Uterus (tissue), 4 donors: Measurements from ENCODE around the gene SYNGR1. TPM values are rescaled to one million over a fixed set of nuclear protein-coding genes. Genes with fewer than 3 reads are reported as not detected.
"Not testable (repeated sequence)": the region's sequence is repeated elsewhere in the genome, so short reads cannot be mapped to it uniquely, and the experiment has no call there.

Source experiments
- DNase-seq, 2 donors: peaks; one replicate each; pipeline ENCODE4 v3.0.0-alpha.2; 2019 to 2020
- H3K27ac ChIP-seq, 2 donors: fragments of 200-600 bp; sonication (generic); 1 replicate in 1 of 2; 2 replicates in 1 of 2; pipeline ENCODE4 v1.5.1; 2016 to 2018
- H3K27me3 ChIP-seq, 2 donors: fragments of 200-600 bp; sonication (generic); one replicate each; pipeline ENCODE4 v1.5.1; 2018 to 2019; ENCODE audit warnings: control low read depth in 1 of 2
- H3K36me3 ChIP-seq, 2 donors: fragments of 200-600 bp; sonication (generic); one replicate each; pipeline ENCODE4 v1.5.1; 2019; ENCODE audit warnings: control low read depth in 1 of 2
- H3K4me1 ChIP-seq, 2 donors: fragments of 200-600 bp; sonication (generic); one replicate each; pipeline ENCODE4 v1.5.1; 2018 to 2019; ENCODE audit warnings: control low read depth in 1 of 2
- H3K4me3 ChIP-seq, 2 donors: fragments of 200-600 bp; sonication (generic); 1 replicate in 1 of 2; 2 replicates in 1 of 2; pipeline ENCODE4 v1.5.1; 2018 to 2019; ENCODE audit warnings: mild to moderate bottlenecking in 1 of 2
- H3K9me3 ChIP-seq, 2 donors: fragments of 200-600 bp; sonication (generic); one replicate each; pipeline ENCODE4 v1.5.1; 2019; ENCODE audit warnings: control low read depth in 1 of 2
- POLR2A ChIP-seq, 2 donors: fragments of 450-650 bp; IDR thresholded peaks; one replicate each; pipeline ENCODE4 v1.6.1; 2016; ENCODE audit warnings: antibody characterized with exemption in 2 of 2, mild to moderate bottlenecking in 1 of 2, moderate library complexity in 1 of 2
- intact Hi-C: fragments of 100-400 bp; cut with DNase I; formaldehyde crosslinking; loops from one replicate; pipeline ENCODE4 v1.15.1; 2023; ENCODE audit warnings: low total_unique reads
- total RNA-seq, 4 donors: library from RNA; depleted of rRNA in 3 of 4; stranded (reverse); fragments of >200 nt in 3 of 4; gene quantifications; one replicate each; pipeline versions ENCODE4 v1.1.0 to v1.2.4, GENCODE V29; 2014 to 2023
- TF ChIP-seq, protein P1 (sequence below), 4 experiments: fragments of 200-600 bp in 2 of 4; fragments of 450-650 bp in 2 of 4; sonication (generic) in 2 of 4; IDR thresholded peaks; one replicate each; pipeline ENCODE4 v1.5.1; 2016 to 2019; ENCODE audit warnings: antibody characterized with exemption in 4 of 4, mild to moderate bottlenecking in 2 of 4, moderate library complexity in 1 of 4
- donor health status: DM: yes; HTN: yes; CAD: no.

SYNGR1 gene
- total RNA-seq, 4 donors from 2014 or later, result 12.9 to 57.9 (median 35.4) TPM

DNA sequence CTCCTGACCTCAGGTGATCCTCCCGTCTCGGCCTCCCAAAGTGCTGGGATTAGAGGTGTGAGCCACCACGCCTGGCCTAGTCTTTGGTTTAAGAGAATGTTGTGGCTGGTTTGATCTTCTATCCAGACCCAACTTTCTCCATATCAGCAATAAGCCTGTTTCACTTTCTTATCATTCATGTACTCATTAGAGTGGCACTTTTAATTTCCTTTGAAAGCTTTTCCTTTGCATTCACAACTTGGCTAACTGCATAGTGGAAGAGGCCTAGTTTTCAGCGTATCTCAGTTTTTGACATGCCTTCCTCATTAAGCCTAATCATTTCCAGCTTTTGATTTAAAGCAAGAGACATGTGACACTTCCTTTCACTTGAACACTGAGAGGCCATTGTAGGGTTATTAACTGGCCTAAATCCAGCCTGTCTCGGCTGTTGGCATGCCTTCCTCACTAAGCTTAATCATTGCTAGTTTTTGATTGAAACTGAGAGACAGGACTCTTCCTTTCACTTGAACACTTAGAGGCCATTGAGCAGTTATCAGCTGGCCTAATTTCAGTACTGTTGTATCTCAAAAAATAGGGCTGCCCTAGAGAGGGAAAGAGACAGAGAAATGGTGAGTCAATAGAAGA, 17.2 kb upstream of the SYNGR1 start:
- no peak overlapping the region for H3K27ac ChIP-seq
- H3K9me3 ChIP-seq, result no peaks in the 10 kb centered on the region
- H3K27me3 ChIP-seq, result no peaks in the 10 kb centered on the region
- H3K36me3 ChIP-seq, result no peaks in the 10 kb centered on the region
- TF ChIP-seq, protein P1, sequence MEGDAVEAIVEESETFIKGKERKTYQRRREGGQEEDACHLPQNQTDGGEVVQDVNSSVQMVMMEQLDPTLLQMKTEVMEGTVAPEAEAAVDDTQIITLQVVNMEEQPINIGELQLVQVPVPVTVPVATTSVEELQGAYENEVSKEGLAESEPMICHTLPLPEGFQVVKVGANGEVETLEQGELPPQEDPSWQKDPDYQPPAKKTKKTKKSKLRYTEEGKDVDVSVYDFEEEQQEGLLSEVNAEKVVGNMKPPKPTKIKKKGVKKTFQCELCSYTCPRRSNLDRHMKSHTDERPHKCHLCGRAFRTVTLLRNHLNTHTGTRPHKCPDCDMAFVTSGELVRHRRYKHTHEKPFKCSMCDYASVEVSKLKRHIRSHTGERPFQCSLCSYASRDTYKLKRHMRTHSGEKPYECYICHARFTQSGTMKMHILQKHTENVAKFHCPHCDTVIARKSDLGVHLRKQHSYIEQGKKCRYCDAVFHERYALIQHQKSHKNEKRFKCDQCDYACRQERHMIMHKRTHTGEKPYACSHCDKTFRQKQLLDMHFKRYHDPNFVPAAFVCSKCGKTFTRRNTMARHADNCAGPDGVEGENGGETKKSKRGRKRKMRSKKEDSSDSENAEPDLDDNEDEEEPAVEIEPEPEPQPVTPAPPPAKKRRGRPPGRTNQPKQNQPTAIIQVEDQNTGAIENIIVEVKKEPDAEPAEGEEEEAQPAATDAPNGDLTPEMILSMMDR (IDR thresholded peaks at IDR 0.05), result no peak
- TF ChIP-seq POLR2A (IDR thresholded peaks at IDR 0.05), result no peak
- no peaks in the 10 kb centered on the region for H3K4me1 ChIP-seq
- intact Hi-C loops, result no loop called here
- DNase-seq, result no peak
- H3K4me3 ChIP-seq, result no peak overlapping the region

DNA sequence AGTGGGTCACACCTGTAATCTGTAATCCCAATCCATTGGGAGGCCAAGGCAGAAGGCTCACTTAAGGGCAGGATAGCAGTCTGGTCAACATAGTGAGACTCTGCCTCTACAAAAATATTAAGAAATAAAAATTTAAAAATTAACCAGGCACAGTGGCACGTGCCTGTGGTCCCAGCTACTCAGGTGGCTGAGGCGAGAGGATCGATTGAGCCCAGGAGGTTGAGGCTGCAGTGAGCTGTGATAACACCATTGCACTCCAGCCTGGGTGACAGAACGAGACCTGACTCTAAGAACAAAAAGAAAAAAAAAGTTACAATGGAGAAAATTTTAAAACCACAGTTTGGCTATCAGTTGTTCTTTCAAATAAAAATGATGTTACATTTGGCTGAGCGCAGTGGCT, 13.4 kb upstream of the SYNGR1 start:
- TF ChIP-seq, protein P1 (IDR thresholded peaks at IDR 0.05), result no peak
- TF ChIP-seq POLR2A (IDR thresholded peaks at IDR 0.05), result no peak
- DNase-seq, result no peak
- intact Hi-C loops, result no loop called here

DNA sequence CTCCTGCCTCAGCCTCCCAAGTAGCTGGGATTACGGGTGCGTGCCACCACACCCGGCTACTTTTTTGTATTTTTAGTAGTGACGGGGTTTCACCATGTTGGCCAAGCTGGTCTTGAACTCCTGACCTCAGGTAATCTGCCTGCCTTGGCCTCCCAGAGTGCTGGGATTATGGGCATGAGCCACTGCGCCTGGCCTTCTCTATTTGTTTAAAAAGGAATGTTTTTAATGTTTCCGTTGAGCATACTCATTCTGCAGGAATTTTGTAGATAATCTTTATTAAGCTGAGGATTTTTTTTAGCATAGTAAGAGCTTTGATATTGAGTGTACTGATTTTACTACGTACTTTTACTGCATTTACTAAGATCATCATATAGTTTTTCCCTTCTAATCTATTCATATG, 10.0 kb upstream of the SYNGR1 start:
- H3K27ac ChIP-seq, H3K4me1 ChIP-seq, H3K4me3 ChIP-seq, H3K9me3 ChIP-seq, H3K36me3 ChIP-seq, intact Hi-C loops, DNase-seq, H3K27me3 ChIP-seq: not testable (repeated sequence)

More for the DNA sequence above, 13.4 kb upstream of the SYNGR1 start:
- H3K9me3 ChIP-seq, result no peaks in the 10 kb centered on the region
- no peaks in the 10 kb centered on the region for H3K27me3 ChIP-seq
- no peak overlapping the region for H3K4me3 ChIP-seq
- H3K27ac ChIP-seq, result no peak overlapping the region
- H3K36me3 ChIP-seq, result no peaks in the 10 kb centered on the region
- no peaks in the 10 kb centered on the region for H3K4me1 ChIP-seq

DNA sequence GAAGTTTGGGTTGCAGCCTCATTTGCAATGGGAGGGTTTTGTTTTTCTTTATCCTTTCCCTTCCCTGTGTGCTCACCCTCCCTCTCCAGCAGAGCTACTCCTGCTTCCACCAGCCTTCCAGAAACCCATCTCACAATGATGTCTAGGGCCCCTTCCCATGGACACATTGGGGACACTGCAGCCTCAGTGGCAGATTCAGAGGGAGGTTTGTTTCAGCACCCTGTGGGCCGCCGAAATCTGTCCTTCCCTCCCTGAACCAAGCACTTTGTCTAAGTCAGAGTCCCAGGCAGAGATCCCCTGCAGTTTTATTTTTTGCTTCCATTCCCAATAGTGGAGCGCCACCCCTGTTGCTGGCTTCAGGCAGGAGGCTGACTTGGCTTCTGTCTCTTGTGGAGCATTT, 8.6 kb upstream of the SYNGR1 start:
- H3K4me1 ChIP-seq, result no peaks in the 10 kb centered on the region
- H3K27ac ChIP-seq, result no peak overlapping the region
- H3K9me3 ChIP-seq, result no peaks in the 10 kb centered on the region
- DNase-seq, result no peak
- TF ChIP-seq POLR2A (IDR thresholded peaks at IDR 0.05), result no peak
- TF ChIP-seq, protein P1 (IDR thresholded peaks at IDR 0.05), result no peak
- H3K36me3 ChIP-seq, result no peaks in the 10 kb centered on the region
- intact Hi-C loops, result no loop called here
- H3K4me3 ChIP-seq, result no peak overlapping the region
- no peaks in the 10 kb centered on the region for H3K27me3 ChIP-seq

DNA sequence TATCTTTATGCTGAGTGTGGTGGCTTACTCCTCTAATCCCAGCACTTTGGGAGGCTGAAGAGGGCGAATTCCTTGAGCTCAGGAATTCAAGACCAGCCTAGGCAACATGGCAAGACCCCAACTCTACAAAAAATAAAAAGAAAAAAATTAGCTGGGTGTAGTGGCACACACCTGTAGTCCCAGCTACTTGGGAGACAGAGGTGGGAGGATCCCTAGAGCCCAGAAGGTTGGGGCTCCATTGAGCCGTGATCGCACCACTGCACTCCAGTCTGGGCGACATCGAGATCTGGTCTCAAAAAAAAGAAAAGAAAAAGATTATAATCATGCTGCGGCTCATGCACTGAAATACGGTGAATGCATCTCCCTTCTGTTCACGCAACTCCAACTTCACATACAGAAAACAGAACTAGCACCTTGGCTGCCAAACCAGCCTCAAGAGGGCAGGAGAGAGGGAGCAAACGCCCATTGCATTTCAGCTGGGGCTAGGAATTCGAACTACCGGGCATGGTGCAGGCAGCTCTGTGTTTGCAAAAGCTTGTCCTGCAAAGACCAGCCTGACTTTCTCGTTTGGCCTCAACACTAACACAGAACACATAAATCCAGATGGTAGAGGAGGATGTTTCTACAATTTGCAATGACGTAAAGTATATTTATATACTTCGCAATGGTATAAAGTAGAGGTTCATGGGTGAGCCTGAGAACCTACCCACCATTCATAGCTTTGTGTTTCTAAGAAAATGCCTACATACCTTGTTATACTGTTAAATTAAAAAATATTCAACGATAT, 6.3 kb upstream of the SYNGR1 start:
- Histone ChIP-seq H3K4me3 (no peak overlapping the region), H3K27me3 (no peaks in the 10 kb centered on the region), H3K27ac (no peak overlapping the region), H3K36me3 (no peaks in the 10 kb centered on the region), H3K9me3 (no peaks in the 10 kb centered on the region), H3K4me1 (no peaks in the 10 kb centered on the region)
- intact Hi-C loops, result no loop called here
- DNase-seq, result peak; percentile 32 to 42
- TF ChIP-seq, protein P1 (IDR thresholded peaks at IDR 0.05), result peak; percentile 39 to 62 (median 56)
- TF ChIP-seq POLR2A (IDR thresholded peaks at IDR 0.05), result no peak
